H9 (cell line): ENCODE measurements around the gene SLC1A7. TPM values are rescaled to one million over a fixed set of nuclear protein-coding genes. Genes with fewer than 3 reads are reported as not detected.
A peak's percentile ranks its signal among the peaks of the same experiment; 100 is the strongest.

Experiments
- DNase-seq: peaks from one replicate; pipeline ENCODE4 v3.0.0-alpha.2; 2017
- H2AFZ ChIP-seq: one replicate; pipeline ENCODE4 v1.6.1; 2013; ENCODE audit warnings: mild to moderate bottlenecking, low read length, control low read depth, moderate library complexity
- H2AK5ac ChIP-seq: 2 replicates; pipeline ENCODE4 v1.6.1; 2013; ENCODE audit warnings: low read length, control low read depth, mixed read lengths; ENCODE audit not compliant: insufficient read length
- H2BK120ac ChIP-seq: one replicate; pipeline ENCODE4 v1.6.1; 2013; ENCODE audit warnings: low read depth, mild to moderate bottlenecking, low read length, control low read depth, inconsistent platforms; ENCODE audit not compliant: poor library complexity, severe bottlenecking
- H2BK12ac ChIP-seq: 2 replicates; pipeline ENCODE4 v1.6.1; 2013; ENCODE audit warnings: low read length, control low read depth, mixed read lengths, low read depth; ENCODE audit not compliant: insufficient read length
- H2BK15ac ChIP-seq: 2 replicates; pipeline ENCODE4 v1.6.1; 2013; ENCODE audit warnings: low read depth, low read length, control low read depth
- H2BK20ac ChIP-seq: one replicate; pipeline ENCODE4 v1.6.1; 2013; ENCODE audit warnings: low read depth, mild to moderate bottlenecking, low read length, control low read depth, inconsistent platforms; ENCODE audit not compliant: poor library complexity, severe bottlenecking
- H2BK5ac ChIP-seq: 2 replicates; pipeline ENCODE4 v1.6.1; 2013; ENCODE audit warnings: low read length, control low read depth, mixed read lengths; ENCODE audit not compliant: insufficient read length
- H3K14ac ChIP-seq: 2 replicates; pipeline ENCODE4 v1.6.1; 2013; ENCODE audit warnings: low read length, control low read depth; ENCODE audit not compliant: insufficient read depth
- H3K18ac ChIP-seq: 2 replicates; pipeline ENCODE4 v1.6.1; 2013; ENCODE audit warnings: low read depth, mild to moderate bottlenecking, mixed read lengths, low read length, control low read depth; ENCODE audit not compliant: insufficient read length
- H3K23ac ChIP-seq: 2 replicates; pipeline ENCODE4 v1.6.1; 2013; ENCODE audit warnings: low read length, control low read depth, mixed read lengths, low read depth; ENCODE audit not compliant: insufficient read length
- H3K23me2 ChIP-seq: 2 replicates; pipeline ENCODE4 v1.6.1; 2013; ENCODE audit warnings: low read depth, mild to moderate bottlenecking, mixed read lengths, low read length, control low read depth; ENCODE audit not compliant: insufficient read length, poor library complexity, severe bottlenecking
- H3K27ac ChIP-seq: 2 replicates; pipeline ENCODE4 v1.5.1; 2013; ENCODE audit warnings: low read length, control low read depth, mixed read lengths, low read depth; ENCODE audit not compliant: insufficient read length
- H3K27me3 ChIP-seq: 2 replicates; pipeline ENCODE4 v1.6.1; 2013; ENCODE audit warnings: low read length, control low read depth, inconsistent platforms; ENCODE audit not compliant: insufficient read depth
- H3K4ac ChIP-seq: 2 replicates; pipeline ENCODE4 v1.6.1; 2013; ENCODE audit warnings: low read depth, mild to moderate bottlenecking, control low read depth, inconsistent platforms, low read length, moderate library complexity
- H3K4me1 ChIP-seq: 2 replicates; pipeline ENCODE4 v1.6.1; 2013; ENCODE audit warnings: low read length, control low read depth, inconsistent platforms; ENCODE audit not compliant: insufficient read depth
- H3K4me2 ChIP-seq: 2 replicates; pipeline ENCODE4 v1.6.1; 2013; ENCODE audit warnings: low read length, control low read depth, mixed read lengths; ENCODE audit not compliant: insufficient read length, insufficient read depth
- H3K56ac ChIP-seq: 2 replicates; pipeline ENCODE4 v1.6.1; 2013; ENCODE audit warnings: low read depth, mild to moderate bottlenecking, mixed read lengths, low read length, control low read depth; ENCODE audit not compliant: insufficient read length
- H3K79me1 ChIP-seq: 2 replicates; pipeline ENCODE4 v1.6.1; 2013; ENCODE audit warnings: low read depth, mild to moderate bottlenecking, moderate library complexity, low read length, control low read depth, inconsistent platforms; ENCODE audit not compliant: insufficient read depth, poor library complexity, severe bottlenecking
- H3K79me2 ChIP-seq: 2 replicates; pipeline ENCODE4 v1.6.1; 2013; ENCODE audit warnings: low read length, control low read depth, inconsistent platforms; ENCODE audit not compliant: insufficient read depth
- H3K9ac ChIP-seq: 2 replicates; pipeline ENCODE4 v1.6.1; 2013; ENCODE audit warnings: low read length, control low read depth, mixed read lengths; ENCODE audit not compliant: insufficient read length; ENCODE audit errors: extremely low read depth
- H3K9me3 ChIP-seq: one replicate; pipeline ENCODE4 v1.6.1; 2013; ENCODE audit warnings: low read depth, low read length, inconsistent platforms; ENCODE audit not compliant: control insufficient read depth
- H3T11ph ChIP-seq: one replicate; pipeline ENCODE4 v1.6.1; 2013; ENCODE audit warnings: mild to moderate bottlenecking, low read length, control low read depth, inconsistent platforms
- H4K20me1 ChIP-seq: one replicate; pipeline ENCODE4 v1.6.1; 2013; ENCODE audit not compliant: control insufficient read depth, insufficient read length, insufficient read depth
- H4K5ac ChIP-seq: 2 replicates; pipeline ENCODE4 v1.6.1; 2013; ENCODE audit warnings: low read depth, mild to moderate bottlenecking, mixed read lengths, low read length, control low read depth; ENCODE audit not compliant: insufficient read length
- H4K8ac ChIP-seq: replicated peaks from 2 replicates; pipeline ENCODE4 v1.6.1; 2013; ENCODE audit warnings: low read length, control low read depth, mixed read lengths, low read depth; ENCODE audit not compliant: insufficient read length
- H4K91ac ChIP-seq: 2 replicates; pipeline ENCODE4 v1.6.1; 2013; ENCODE audit warnings: low read depth, mild to moderate bottlenecking, moderate library complexity, mixed read lengths, low read length, control low read depth; ENCODE audit not compliant: insufficient read length
- H3K27ac Mint-ChIP-seq, 3 experiments: 2 replicates in 2 of 3; 3 replicates in 1 of 3; pipeline ENCODE4 v1.8.0; 2020 to 2021; ENCODE audit warnings: mixed read lengths in 3 of 3, mild to moderate bottlenecking in 1 of 3, moderate library complexity in 1 of 3
- H3K27me3 Mint-ChIP-seq: 2 replicates; pipeline ENCODE4 v1.8.0; 2021; ENCODE audit warnings: low read depth, mild to moderate bottlenecking, moderate library complexity, mixed read lengths
- H3K36me3 Mint-ChIP-seq, 3 experiments: 2 replicates in 2 of 3; 3 replicates in 1 of 3; pipeline ENCODE4 v1.8.0; 2020 to 2021; ENCODE audit warnings: low read depth in 3 of 3, mixed read lengths in 3 of 3; ENCODE audit not compliant: insufficient read depth in 1 of 3
- H3K4me1 Mint-ChIP-seq, 2 experiments: 2 replicates each; pipeline ENCODE4 v1.8.0; 2020; ENCODE audit warnings: mixed read lengths in 2 of 2
- H3K4me3 Mint-ChIP-seq, 2 experiments: 2 replicates in 1 of 2; 3 replicates in 1 of 2; pipeline ENCODE4 v1.8.0; 2020 to 2021; ENCODE audit warnings: mild to moderate bottlenecking in 2 of 2, mixed read lengths in 2 of 2, moderate library complexity in 1 of 2
- H3K9me3 Mint-ChIP-seq, 2 experiments: 2 replicates in 1 of 2; 3 replicates in 1 of 2; pipeline ENCODE4 v1.8.0; 2020; ENCODE audit warnings: mild to moderate bottlenecking in 2 of 2, mixed read lengths in 2 of 2, moderate library complexity in 1 of 2
- CTCF ChIP-seq: fragments of 200-600 bp; sonication (generic); conservative IDR thresholded peaks from 3 replicates; pipeline ENCODE4 v1.8.0; 2021; ENCODE audit warnings: antibody characterized with exemption, mild to moderate bottlenecking
- WGBS: extraction: QIAGEN DNeasy Blood & Tissue Kit; methylation state at CpG from one replicate; pipeline ENCODE4 v1.1.7; 2013; ENCODE audit warnings: missing lambda C conversion rate, low lambda C conversion rate, mixed read lengths; ENCODE audit not compliant: insufficient read length; ENCODE audit errors: extremely low coverage; 5-methylcytosine and 5-hydroxymethylcytosine counted together
- total RNA-seq: library from RNA; stranded (reverse); gene quantifications from 2 replicates; pipeline ENCODE4 v1.2.1, GENCODE V29; 2021

SLC1A7 gene
- total RNA-seq, 1 experiment from 2014 or later: not detected

- Histone ChIP-seq H3K56ac (no peak overlapping the region), H3K27ac (no peak overlapping the region), H3K79me1 (no peaks in the 10 kb centered on the region), H3T11ph (no peak overlapping the region), H3K9me3 (no peaks in the 10 kb centered on the region), H2AFZ (no peak overlapping the region), H3K4me1 (no peaks in the 10 kb centered on the region), H3K27me3 (no peaks in the 10 kb centered on the region), H4K8ac (no peak overlapping the region), H2BK12ac (no peak overlapping the region), H3K4ac (no peak overlapping the region), H3K23ac (no peak overlapping the region), H2BK5ac (no peak overlapping the region), H3K14ac (no peak overlapping the region), H2BK20ac (no peak overlapping the region), H3K79me2 (no peaks in the 10 kb centered on the region), H3K18ac (no peak overlapping the region), H3K23me2 (no peaks in the 10 kb centered on the region), H4K5ac (no peak overlapping the region), H4K91ac (no peak overlapping the region), H2BK15ac (no peak overlapping the region), H2AK5ac (no peak overlapping the region), H3K9ac (no peak overlapping the region), H2BK120ac (no peak overlapping the region), H4K20me1 (no peaks in the 10 kb centered on the region), H3K4me2 (no peak overlapping the region)
- Mint-ChIP-seq H3K27ac (peak overlapping the region in 1 of 3 experiments; percentile 57; a peak in 1 of 7 replicates), H3K4me1 (peaks cover 0 to 9% of the 10 kb centered on the region in 2 experiments; a peak in 1 of 4 replicates), H3K4me3 (no peak overlapping the region), H3K9me3 (no peaks in the 10 kb centered on the region), H3K36me3 (no peaks in the 10 kb centered on the region), H3K27me3 (no peaks in the 10 kb centered on the region; the same call in 1 of the 2 replicates)
- TF ChIP-seq CTCF: no peak
- no CpG with 5 or more reads among the region's 17 CpGs for WGBS
- DNase-seq: no peak
These were observed 71.1 kb downstream of the SLC1A7 start for GRCh38 chr1:53071167-53071865.
